GM12878 (cell line): ENCODE data around the gene RBM18. TPM values are rescaled to one million over a fixed set of nuclear protein-coding genes. Genes with fewer than 3 reads are reported as not detected.

Source experiments
- ATAC-seq: fragments of 200-7000 bp; cut with Tn5 transposase; 3 replicates; pipeline ENCODE4 v1.9.1; 2020; ENCODE audit warnings: mild to moderate bottlenecking, moderate library complexity
- BruUV-seq: library from RNA; stranded (reverse); fragments of 400-500 nt; replicated peaks from 2 replicates; lab custom pipeline; 2021; lab: Mats Ljungman, UMichigan
- CTCF ChIA-PET: fragments of 300-600 bp; sonication (Branson Sonifier 250); formaldehyde crosslinking; extraction: SDS; loops from one replicate; lab custom pipeline; 2021; ENCODE audit warnings: inconsistent platforms; lab: Yijun Ruan, JAX
- POLR2A ChIA-PET: fragments of 350-600 bp; formaldehyde crosslinking; extraction: SDS; loops from one replicate; lab custom pipeline; 2021; ENCODE audit warnings: inconsistent platforms; lab: Charles Lee
- RAD21 ChIA-PET: fragments of 300-600 bp; sonication (Branson Sonifier 250); formaldehyde crosslinking; loops from one replicate; lab custom pipeline; 2023; ENCODE audit warnings: antibody characterized with exemption; ENCODE audit not compliant: unreplicated experiment; lab: Charles Lee
- SMC1A ChIA-PET: fragments of 300-600 bp; sonication (Branson Sonifier 250); formaldehyde crosslinking; loops from one replicate; lab custom pipeline; 2023; ENCODE audit not compliant: unreplicated experiment, uncharacterized antibody; lab: Charles Lee
- DNase-seq: peaks from one replicate; pipeline ENCODE4 v3.0.0-alpha.2; 2011; ENCODE audit warnings: low read depth, low spot score
- FAIRE-seq: peaks from 3 replicates; lab custom pipeline; 2011; peaks lifted over from hg19 to GRCh38; lab: Jason Lieb, UNC
- H2AFZ ChIP-seq: 2 replicates; pipeline ENCODE4 v1.6.0; 2011; ENCODE audit warnings: low read depth, low read length, control low read depth; ENCODE audit not compliant: control insufficient read depth
- H3K27ac ChIP-seq: 2 replicates; pipeline ENCODE4 v1.5.1; 2011; ENCODE audit warnings: control low read depth; ENCODE audit not compliant: control insufficient read depth, insufficient read depth
- H3K27me3 ChIP-seq, 2 experiments: replicated peaks in 1 of 2; 2 replicates each; pipeline versions ENCODE4 v1.6.0 to v1.6.1; 2011; ENCODE audit warnings: low read length in 1 of 2; ENCODE audit not compliant: control insufficient read depth in 2 of 2, insufficient read depth in 2 of 2
- H3K36me3 ChIP-seq, 2 experiments: 2 replicates each; pipeline ENCODE4 v1.5.1; 2011; ENCODE audit warnings: low read length in 1 of 2; ENCODE audit not compliant: control insufficient read depth in 2 of 2, insufficient read depth in 2 of 2
- H3K4me1 ChIP-seq: 2 replicates; pipeline ENCODE4 v1.6.1; 2011; ENCODE audit warnings: mild to moderate bottlenecking, low read length, moderate library complexity, mixed read lengths; ENCODE audit not compliant: control insufficient read depth, insufficient read depth
- H3K4me2 ChIP-seq: 2 replicates; pipeline ENCODE4 v1.6.0; 2011; ENCODE audit warnings: control low read depth; ENCODE audit not compliant: control insufficient read depth, insufficient read depth
- H3K4me3 ChIP-seq: fragments of 200-600 bp; sonication (generic); 2 replicates; pipeline ENCODE4 v1.5.1; 2016
- H3K79me2 ChIP-seq: 2 replicates; pipeline ENCODE4 v1.6.0; 2011; ENCODE audit warnings: low read length; ENCODE audit not compliant: control insufficient read depth, insufficient read depth
- H3K9ac ChIP-seq: 2 replicates; pipeline ENCODE4 v1.8.0; 2011; ENCODE audit warnings: low read length, control low read depth, mixed read lengths; ENCODE audit not compliant: control insufficient read depth, insufficient read depth
- H3K9me3 ChIP-seq: replicated peaks from 3 replicates; pipeline ENCODE4 v1.5.1; 2011; ENCODE audit warnings: mild to moderate bottlenecking, low read length; ENCODE audit not compliant: control insufficient read depth, insufficient read depth
- H4K20me1 ChIP-seq: 2 replicates; pipeline ENCODE4 v1.6.0; 2011; ENCODE audit not compliant: control insufficient read depth, insufficient read depth
- BRCA1 ChIP-seq: IDR thresholded peaks from 2 replicates; pipeline ENCODE4 v1.6.1; 2011; ENCODE audit warnings: low read depth, low read length, improper control_type of control experiment
- CBX3 ChIP-seq: fragments of 200-600 bp; sonication (generic); IDR thresholded peaks from 2 replicates; pipeline ENCODE4 v1.6.1; 2016; ENCODE audit warnings: low read depth, borderline replicate concordance
- CHD2 ChIP-seq: IDR thresholded peaks from 2 replicates; pipeline ENCODE4 v1.6.1; 2011; ENCODE audit warnings: low read depth, low read length, improper control_type of control experiment, borderline replicate concordance
- CHD4 ChIP-seq: fragments of 200-600 bp; sonication (generic); IDR thresholded peaks from 2 replicates; pipeline ENCODE4 v1.6.1; 2016; ENCODE audit warnings: mild to moderate bottlenecking
- ESRRA ChIP-seq: IDR thresholded peaks from 2 replicates; pipeline ENCODE4 v1.6.1; 2012; ENCODE audit warnings: mild to moderate bottlenecking, low read length, improper control_type of control experiment
- ETV6 ChIP-seq, 2 experiments: fragments of 450-650 bp in 1 of 2; IDR thresholded peaks in 1 of 2; conservative IDR thresholded peaks in 1 of 2; 2 replicates each; pipeline ENCODE4 v1.6.1; 2014; ENCODE audit warnings: antibody characterized with exemption in 1 of 2, borderline replicate concordance in 1 of 2, low read depth in 1 of 2, mild to moderate bottlenecking in 1 of 2, moderate library complexity in 1 of 2
- FOS ChIP-seq: IDR thresholded peaks from 3 replicates; pipeline ENCODE4 v1.6.1; 2011; ENCODE audit warnings: borderline replicate concordance; ENCODE audit not compliant: insufficient read length; ENCODE audit errors: extremely low read depth
- FOXM1 ChIP-seq: IDR thresholded peaks from 2 replicates; pipeline ENCODE4 v1.6.1; 2012; ENCODE audit warnings: low read depth, mild to moderate bottlenecking, inconsistent platforms, low read length, moderate library complexity
- HDAC6 ChIP-seq: fragments of 200-600 bp; sonication (generic); IDR thresholded peaks from one replicate; pipeline ENCODE4 v1.8.0; 2017; ENCODE audit warnings: antibody characterized with exemption; ENCODE audit not compliant: unreplicated experiment
- KDM1A ChIP-seq: fragments of 200-600 bp; sonication (generic); IDR thresholded peaks from 2 replicates; pipeline ENCODE4 v1.6.1; 2016; ENCODE audit warnings: borderline replicate concordance
- NBN ChIP-seq: fragments of 450-650 bp; IDR thresholded peaks from 2 replicates; pipeline ENCODE4 v1.6.1; 2016
- PAX5 ChIP-seq: IDR thresholded peaks from 2 replicates; pipeline ENCODE4 v1.6.1; 2011; ENCODE audit warnings: low read depth, low read length, borderline replicate concordance
- POLR2A ChIP-seq: IDR thresholded peaks from 2 replicates; pipeline ENCODE4 v1.6.1; 2011; ENCODE audit warnings: low read depth, mild to moderate bottlenecking, low read length
- SMAD1 ChIP-seq: fragments of 450-650 bp; IDR thresholded peaks from 2 replicates; pipeline ENCODE4 v1.6.1; 2018; ENCODE audit warnings: mild to moderate bottlenecking, low read depth; ENCODE audit not compliant: partially characterized antibody
- SMARCA5 ChIP-seq: fragments of 450-650 bp; IDR thresholded peaks from 2 replicates; pipeline ENCODE4 v1.6.1; 2017; ENCODE audit warnings: mild to moderate bottlenecking
- SRF ChIP-seq, 2 experiments: IDR thresholded peaks; 2 replicates each; pipeline ENCODE4 v1.6.1; 2011; ENCODE audit warnings: low read depth in 2 of 2, low read length in 2 of 2, mild to moderate bottlenecking in 1 of 2, moderate library complexity in 1 of 2
- YY1 ChIP-seq: IDR thresholded peaks from 2 replicates; pipeline ENCODE4 v1.6.1; 2011; ENCODE audit warnings: low read depth, mild to moderate bottlenecking, low read length
- WGBS: methylation state at CpG from one replicate; pipeline ENCODE4 v1.1.6; 2016; ENCODE audit warnings: low lambda C conversion rate; ENCODE audit not compliant: insufficient replicate concordance, insufficient coverage; ENCODE audit errors: missing lambda C conversion rate; 5-methylcytosine and 5-hydroxymethylcytosine counted together
- in situ Hi-C: fragments of 300-500 bp; cut with MboI; formaldehyde crosslinking; loops from 9 replicates; pipeline ENCODE4 v1.14.3; 2018; ENCODE audit warnings: mixed read lengths
- intact Hi-C: fragments of 100-400 bp; cut with micrococcal nuclease; formaldehyde crosslinking; loops from one replicate; pipeline ENCODE4 v1.14.2; 2022; ENCODE audit not compliant: unreplicated experiment
- polyA plus RNA-seq, 11 experiments: library from polyadenylated mRNA; depleted of rRNA in 4 of 11; unstranded in 6 of 11; stranded (reverse) in 5 of 11; fragments of >200 nt; fragmentation: Nextera tagmentation in 4 of 11; fragmentation: Illumina TruSeq in 1 of 11; extraction: Ambion mirVana in 4 of 11; extraction: Trizol in 1 of 11; gene quantifications; 1 replicate in 1 of 11; 2 replicates in 10 of 11; pipeline versions ENCODE4 v1.2.1 to v1.2.3, GENCODE V29; 2011 to 2016; ENCODE audit warnings: inconsistent platforms in 2 of 11, missing spikeins in 2 of 11, low read depth in 1 of 11
- total RNA-seq, 4 experiments: library from RNA; depleted of rRNA in 3 of 4; stranded (reverse); fragments of >200 nt in 3 of 4; fragmentation: Illumina TruSeq in 1 of 4; extraction: Trizol in 1 of 4; gene quantifications; 2 replicates each; pipeline versions ENCODE4 v1.2.1 to v1.2.3, GENCODE V29; 2013 to 2021
- TF ChIP-seq, protein P1 (sequence below): fragments of 150-350 bp; IDR thresholded peaks from 2 replicates; pipeline ENCODE4 v1.6.1; 2014; ENCODE audit warnings: mild to moderate bottlenecking, low read depth, low read length
- TF ChIP-seq, protein P2 (sequence below): fragments of 450-650 bp; IDR thresholded peaks from 2 replicates; pipeline ENCODE4 v1.6.1; 2014; ENCODE audit warnings: mild to moderate bottlenecking

The RBM18 gene
- total and polyA plus RNA-seq, 10 of the 15 experiments (the other 5 are each of a cell fraction or from before 2014, with no cell fraction given): 6.4 to 46.8 (median 30.4) TPM

DNA sequence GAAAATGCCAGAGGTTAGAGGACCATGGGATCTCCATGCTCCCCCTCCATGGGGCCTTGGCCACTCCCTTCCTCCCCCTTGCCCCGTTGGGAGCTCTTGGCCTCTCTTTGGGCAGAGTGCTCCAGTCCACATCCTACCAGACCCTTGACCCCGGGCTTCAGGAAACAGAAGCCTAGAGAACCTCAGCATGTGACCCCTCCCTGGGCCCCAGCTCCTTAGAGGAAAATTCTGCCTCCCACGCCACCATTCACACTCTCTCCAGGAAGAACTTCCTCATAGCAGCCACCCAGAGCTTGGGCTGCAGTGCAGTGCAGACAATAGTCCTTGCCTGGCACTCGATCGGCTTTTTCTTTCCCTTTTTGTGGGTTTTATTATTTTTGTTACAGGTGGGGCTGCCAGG lies 41.8 kb downstream of the RBM18 start:
- no peak overlapping the region for H3K4me2 ChIP-seq

DNA sequence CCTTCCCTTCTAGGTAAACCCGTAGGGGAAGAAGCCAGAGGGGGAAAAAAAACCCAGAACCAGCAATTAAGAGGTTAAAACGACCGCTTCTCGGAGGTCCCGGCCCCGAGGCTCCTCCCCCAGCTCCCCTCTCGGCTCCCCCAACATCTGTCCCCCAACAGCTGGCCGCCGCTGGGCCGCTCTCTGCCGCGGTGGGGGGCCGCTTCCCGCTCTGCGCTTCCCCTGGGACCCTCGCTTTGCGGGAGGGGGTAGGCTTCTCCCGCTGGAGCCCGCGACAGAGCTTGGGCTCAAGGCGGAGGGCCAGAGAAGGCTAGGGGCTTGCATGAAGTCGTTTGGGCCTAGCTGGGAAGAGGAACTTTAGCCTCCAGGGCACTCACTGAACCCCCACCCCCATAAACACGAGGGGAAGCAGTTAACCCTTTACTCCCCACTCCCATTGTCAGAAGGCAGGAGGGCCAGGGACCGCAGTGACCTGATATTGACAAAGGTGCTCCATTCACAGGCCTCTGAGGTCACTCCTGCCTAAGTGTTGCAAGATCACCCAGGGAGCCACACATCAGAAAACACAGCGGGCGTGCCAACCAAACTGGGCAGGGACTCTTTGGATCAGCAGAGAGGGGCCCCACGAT lies 43.3 kb downstream of the RBM18 start:
- Histone ChIP-seq H3K27me3 (peaks cover 18 to 21% of the 10 kb centered on the region in 2 experiments), H3K4me1 (no peaks in the 10 kb centered on the region), H3K4me3 (no peak overlapping the region), H3K4me2 (no peak overlapping the region), H4K20me1 (0 out of 2 replicates have a peak, but pooled peaks cover 3% of the 10 kb centered on the region), H2AFZ (no peak overlapping the region), H3K36me3 (no peaks in the 10 kb centered on the region), H3K9me3 (no peaks in the 10 kb centered on the region; the same call in 2 of the 3 replicates), H3K9ac (no peak overlapping the region), H3K79me2 (no peaks in the 10 kb centered on the region), H3K27ac (no peak overlapping the region)
- ChIA-PET POLR2A (no interaction called here), SMC1A (interaction anchor here (0.6 kb wide), 1 partner anchor 12 kb away, joined by 3 read pairs; no protein-coding TSS in a partner anchor), CTCF (no interaction called here), RAD21 (no interaction called here)
- no peak for ATAC-seq
- in situ Hi-C loops: no loop called here
- intact Hi-C loops: no loop called here
- TF ChIP-seq ETV6 (conservative IDR thresholded peaks at IDR 0.05 in 1 of 2, IDR thresholded peaks at IDR 0.05 in 1 of 2; ENCODE audit: borderline replicate concordance in 1 of 2, low read depth in 1 of 2): no peak
- TF ChIP-seq FOXM1: no peak
- TF ChIP-seq, protein P1, sequence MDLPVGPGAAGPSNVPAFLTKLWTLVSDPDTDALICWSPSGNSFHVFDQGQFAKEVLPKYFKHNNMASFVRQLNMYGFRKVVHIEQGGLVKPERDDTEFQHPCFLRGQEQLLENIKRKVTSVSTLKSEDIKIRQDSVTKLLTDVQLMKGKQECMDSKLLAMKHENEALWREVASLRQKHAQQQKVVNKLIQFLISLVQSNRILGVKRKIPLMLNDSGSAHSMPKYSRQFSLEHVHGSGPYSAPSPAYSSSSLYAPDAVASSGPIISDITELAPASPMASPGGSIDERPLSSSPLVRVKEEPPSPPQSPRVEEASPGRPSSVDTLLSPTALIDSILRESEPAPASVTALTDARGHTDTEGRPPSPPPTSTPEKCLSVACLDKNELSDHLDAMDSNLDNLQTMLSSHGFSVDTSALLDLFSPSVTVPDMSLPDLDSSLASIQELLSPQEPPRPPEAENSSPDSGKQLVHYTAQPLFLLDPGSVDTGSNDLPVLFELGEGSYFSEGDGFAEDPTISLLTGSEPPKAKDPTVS: no peak
- no peak for TF ChIP-seq BRCA1
- TF ChIP-seq FOS: no peak
- TF ChIP-seq, protein P2, sequence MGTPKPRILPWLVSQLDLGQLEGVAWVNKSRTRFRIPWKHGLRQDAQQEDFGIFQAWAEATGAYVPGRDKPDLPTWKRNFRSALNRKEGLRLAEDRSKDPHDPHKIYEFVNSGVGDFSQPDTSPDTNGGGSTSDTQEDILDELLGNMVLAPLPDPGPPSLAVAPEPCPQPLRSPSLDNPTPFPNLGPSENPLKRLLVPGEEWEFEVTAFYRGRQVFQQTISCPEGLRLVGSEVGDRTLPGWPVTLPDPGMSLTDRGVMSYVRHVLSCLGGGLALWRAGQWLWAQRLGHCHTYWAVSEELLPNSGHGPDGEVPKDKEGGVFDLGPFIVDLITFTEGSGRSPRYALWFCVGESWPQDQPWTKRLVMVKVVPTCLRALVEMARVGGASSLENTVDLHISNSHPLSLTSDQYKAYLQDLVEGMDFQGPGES: no peak
- no peak for TF ChIP-seq POLR2A
- TF ChIP-seq CHD2: no peak
- TF ChIP-seq PAX5: no peak
- TF ChIP-seq YY1: no peak
- TF ChIP-seq HDAC6: no peak
- TF ChIP-seq CBX3: no peak
- DNase-seq: no peak
- FAIRE-seq: no peak
- BruUV-seq: no TSS peak
- 24% methylated on average over 14 of the region's 27 CpGs for WGBS

More for the DNA sequence above, 41.8 kb downstream of the RBM18 start:
- ChIA-PET CTCF (interaction anchor here (0.6 kb wide), 1 partner anchor 641 kb away, joined by 3 read pairs; no protein-coding TSS in a partner anchor), SMC1A (no interaction called here), RAD21 (no interaction called here), POLR2A (no interaction called here)
- Histone ChIP-seq H3K4me1 (no peaks in the 10 kb centered on the region), H3K9ac (no peak overlapping the region), H3K27me3 (peaks cover 18 to 25% of the 10 kb centered on the region in 2 experiments), H3K36me3 (no peaks in the 10 kb centered on the region), H3K4me3 (no peak overlapping the region), H4K20me1 (0 out of 2 replicates have a peak, but pooled peaks cover 3% of the 10 kb centered on the region), H3K9me3 (no peaks in the 10 kb centered on the region; the same call in 2 of the 3 replicates), H2AFZ (no peak overlapping the region), H3K27ac (no peak overlapping the region), H3K79me2 (no peaks in the 10 kb centered on the region)
- intact Hi-C loops: no loop called here
- FAIRE-seq (no peak), ATAC-seq (no peak), DNase-seq (no peak)
- TF ChIP-seq NBN: no peak
- TF ChIP-seq ESRRA: no peak
- no peak for TF ChIP-seq SMARCA5
- TF ChIP-seq POLR2A: no peak
- TF ChIP-seq SMAD1: no peak
- no peak for TF ChIP-seq SRF (IDR thresholded peaks at IDR 0.05; ENCODE audit: low read depth in 2 of 2, low read length in 2 of 2)
- no peak for TF ChIP-seq KDM1A
- TF ChIP-seq CHD4: no peak
- WGBS: 10% methylated on average over 5 of the region's 5 CpGs
- in situ Hi-C loops: no loop called here
- BruUV-seq: no TSS peak
